Breast epithelium (tissue), 4 donors: ENCODE results near the gene RPS6KB2. TPM values are rescaled to one million over a fixed set of nuclear protein-coding genes. Genes with fewer than 3 reads are reported as not detected.

ENCODE experiments used
- DNase-seq, 2 donors: peaks; one replicate each; pipeline ENCODE4 v3.0.0-alpha.2; 2019; ENCODE audit warnings: low spot score in 2 of 2
- H3K27ac ChIP-seq, 2 donors: fragments of 200-600 bp; sonication (generic) in 1 of 2; one replicate each; pipeline ENCODE4 v1.5.1; 2016 to 2019; ENCODE audit warnings: mild to moderate bottlenecking in 1 of 2
- H3K27me3 ChIP-seq, 2 donors: fragments of 200-600 bp; sonication (generic) in 1 of 2; one replicate each; pipeline versions ENCODE4 v1.5.1 to v1.6.0; 2017 to 2019; ENCODE audit warnings: control low read depth in 1 of 2, mild to moderate bottlenecking in 1 of 2
- H3K36me3 ChIP-seq: fragments of 200-600 bp; one replicate; pipeline ENCODE4 v1.5.1; 2019
- H3K4me1 ChIP-seq, 2 donors: fragments of 200-600 bp; sonication (generic); one replicate each; pipeline ENCODE4 v1.5.1; 2016 to 2019; ENCODE audit warnings: control low read depth in 1 of 2
- H3K4me3 ChIP-seq, 3 donors: fragments of 200-600 bp; sonication (generic); 1 replicate in 2 of 3; 2 replicates in 1 of 3; pipeline ENCODE4 v1.5.1; 2016 to 2019; ENCODE audit warnings: mild to moderate bottlenecking in 3 of 3, moderate library complexity in 2 of 3
- H3K9me3 ChIP-seq, 2 donors: fragments of 200-600 bp; sonication (generic) in 1 of 2; one replicate each; pipeline ENCODE4 v1.5.1; 2016 to 2019; ENCODE audit warnings: control low read depth in 1 of 2
- POLR2A ChIP-seq: fragments of 450-650 bp; IDR thresholded peaks from one replicate; pipeline ENCODE4 v1.6.1; 2016; ENCODE audit warnings: antibody characterized with exemption, mild to moderate bottlenecking, moderate library complexity
- POLR2AphosphoS5 ChIP-seq, 3 donors: sonication (generic); formaldehyde crosslinking; IDR thresholded peaks; one replicate each; pipeline ENCODE4 v1.6.1; 2017; ENCODE audit warnings: antibody characterized with exemption in 3 of 3
- intact Hi-C: fragments of 100-400 bp; cut with DNase I; formaldehyde crosslinking; loops from one replicate; pipeline ENCODE4 v1.15.1; 2023; ENCODE audit warnings: low total_unique reads
- total RNA-seq, 3 donors: library from RNA; depleted of rRNA; stranded (reverse); fragments of >200 nt; gene quantifications; one replicate each; pipeline ENCODE4 v1.1.0, GENCODE V29; 2016
- TF ChIP-seq, protein P1 (sequence below), 3 donors: fragments of 450-650 bp; IDR thresholded peaks; one replicate each; pipeline ENCODE4 v1.5.1; 2016 to 2017; ENCODE audit warnings: antibody characterized with exemption in 3 of 3, mild to moderate bottlenecking in 3 of 3, moderate library complexity in 3 of 3

Gene RPS6KB2
- total RNA-seq, 3 donors from 2014 or later, result 28.0 to 41.6 (median 40.1) TPM

DNA sequence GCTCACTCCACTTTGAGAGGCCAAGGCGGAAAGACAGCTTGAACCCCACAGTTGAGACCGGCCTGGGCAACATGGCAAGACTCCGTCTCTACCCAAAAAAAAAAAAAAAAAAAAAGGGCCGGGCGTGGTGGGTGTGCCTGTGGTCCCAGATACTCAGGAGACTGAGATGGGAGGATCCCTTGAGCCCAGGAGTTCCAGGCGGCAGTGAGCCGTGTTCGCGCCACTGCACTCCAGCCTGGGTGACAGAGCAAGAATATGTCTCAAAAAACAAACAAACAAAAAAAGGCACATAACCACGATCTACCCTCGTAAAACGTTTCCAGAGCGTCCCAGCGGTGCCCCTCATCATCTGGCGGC lies 37.4 kb upstream of the RPS6KB2 start:
- Histone ChIP-seq H3K4me1 (peaks cover 4% of the 10 kb centered on the region in 2 donors), H3K9me3 (no peaks in the 10 kb centered on the region), H3K27me3 (no peaks in the 10 kb centered on the region), H3K27ac (peak overlapping the region; percentile 78 to 84), H3K4me3 (peak overlapping the region; percentile 74 to 98 (median 93)), H3K36me3 (no peaks in the 10 kb centered on the region)
- TF ChIP-seq POLR2A (no peak), POLR2AphosphoS5 (IDR thresholded peaks at IDR 0.05) (no peak)
- TF ChIP-seq, protein P1, sequence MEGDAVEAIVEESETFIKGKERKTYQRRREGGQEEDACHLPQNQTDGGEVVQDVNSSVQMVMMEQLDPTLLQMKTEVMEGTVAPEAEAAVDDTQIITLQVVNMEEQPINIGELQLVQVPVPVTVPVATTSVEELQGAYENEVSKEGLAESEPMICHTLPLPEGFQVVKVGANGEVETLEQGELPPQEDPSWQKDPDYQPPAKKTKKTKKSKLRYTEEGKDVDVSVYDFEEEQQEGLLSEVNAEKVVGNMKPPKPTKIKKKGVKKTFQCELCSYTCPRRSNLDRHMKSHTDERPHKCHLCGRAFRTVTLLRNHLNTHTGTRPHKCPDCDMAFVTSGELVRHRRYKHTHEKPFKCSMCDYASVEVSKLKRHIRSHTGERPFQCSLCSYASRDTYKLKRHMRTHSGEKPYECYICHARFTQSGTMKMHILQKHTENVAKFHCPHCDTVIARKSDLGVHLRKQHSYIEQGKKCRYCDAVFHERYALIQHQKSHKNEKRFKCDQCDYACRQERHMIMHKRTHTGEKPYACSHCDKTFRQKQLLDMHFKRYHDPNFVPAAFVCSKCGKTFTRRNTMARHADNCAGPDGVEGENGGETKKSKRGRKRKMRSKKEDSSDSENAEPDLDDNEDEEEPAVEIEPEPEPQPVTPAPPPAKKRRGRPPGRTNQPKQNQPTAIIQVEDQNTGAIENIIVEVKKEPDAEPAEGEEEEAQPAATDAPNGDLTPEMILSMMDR (IDR thresholded peaks at IDR 0.05), result no peak
- DNase-seq, result no peak
- intact Hi-C loops, result loop anchor here (5.0 to 10.0 kb wide), 2 partner anchors 34 to 114 kb away; partner anchors contain the start of genes CDK2AP2 and PITPNM1

DNA sequence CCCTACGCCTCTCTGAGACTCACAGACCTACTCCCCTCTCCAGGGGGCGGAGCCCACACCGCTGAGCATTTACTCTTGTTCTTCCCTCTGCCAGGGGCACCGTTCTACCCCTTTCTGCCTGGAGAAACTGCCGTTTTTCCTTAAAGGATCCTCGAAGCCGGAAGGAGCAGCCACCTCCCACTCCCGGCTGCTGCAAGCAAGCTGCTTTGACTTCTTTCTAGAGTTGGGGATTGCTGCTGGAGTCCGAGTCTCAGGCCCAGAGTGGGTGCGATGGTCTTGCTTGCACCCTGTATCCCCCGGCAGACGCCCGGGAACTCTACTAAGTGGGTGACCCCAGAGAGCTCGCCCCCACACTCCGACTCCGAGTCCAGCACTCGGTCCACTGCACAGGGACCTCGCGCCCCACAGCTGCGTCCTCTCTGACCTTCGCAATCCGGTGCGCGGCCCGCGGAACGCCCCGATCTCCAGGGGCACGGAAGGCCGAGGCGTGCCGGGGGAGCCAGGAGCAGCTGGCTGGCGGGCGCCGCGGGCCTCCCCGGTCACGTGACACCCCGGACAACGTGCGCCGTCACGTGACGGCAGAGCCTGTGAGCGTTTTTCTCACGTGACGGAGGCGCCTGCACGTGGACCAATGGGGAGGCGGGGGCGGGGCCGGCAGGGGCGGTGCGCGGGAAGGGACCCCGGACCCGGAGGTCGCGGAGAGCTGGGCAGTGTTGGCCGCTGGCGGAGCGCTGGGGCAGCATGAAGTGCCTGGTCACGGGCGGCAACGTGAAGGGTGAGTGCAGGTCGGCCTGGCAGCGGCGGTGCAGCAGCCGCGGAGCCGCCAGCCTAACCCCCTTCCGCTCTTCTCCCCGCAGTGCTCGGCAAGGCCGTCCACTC lies 36.8 kb upstream of the RPS6KB2 start, which contains the start of gene RAD9A:
RAD9A (plus strand) TSS at position 683 of the 879 bp plus-strand sequence; CDS start at position 742, 59 bp downstream.
- peak within 1 kb of the TSS; percentile 74 to 98 (median 93) for H3K4me3 ChIP-seq
- no peaks in the 10 kb centered on the region for H3K9me3 ChIP-seq
- intact Hi-C loops, result loop anchor here (5.0 to 10.0 kb wide), 2 partner anchors 34 to 113 kb away; partner anchors contain the start of genes CDK2AP2 and PITPNM1
- no peaks in the 10 kb centered on the region for H3K27me3 ChIP-seq
- peak; percentile 95 for DNase-seq
- H3K36me3 ChIP-seq, result no peaks in the 10 kb centered on the region
- TF ChIP-seq POLR2AphosphoS5 (IDR thresholded peaks at IDR 0.05) (peak; percentile 82 to 92 (median 86)), POLR2A (peak; percentile 36)
- TF ChIP-seq, protein P1 (IDR thresholded peaks at IDR 0.05), result peak in 1 of 3 donors; percentile 7
- peaks cover 4% of the 10 kb centered on the region in 2 donors for H3K4me1 ChIP-seq
- peak within 1 kb of the TSS; percentile 78 to 84 for H3K27ac ChIP-seq

DNA sequence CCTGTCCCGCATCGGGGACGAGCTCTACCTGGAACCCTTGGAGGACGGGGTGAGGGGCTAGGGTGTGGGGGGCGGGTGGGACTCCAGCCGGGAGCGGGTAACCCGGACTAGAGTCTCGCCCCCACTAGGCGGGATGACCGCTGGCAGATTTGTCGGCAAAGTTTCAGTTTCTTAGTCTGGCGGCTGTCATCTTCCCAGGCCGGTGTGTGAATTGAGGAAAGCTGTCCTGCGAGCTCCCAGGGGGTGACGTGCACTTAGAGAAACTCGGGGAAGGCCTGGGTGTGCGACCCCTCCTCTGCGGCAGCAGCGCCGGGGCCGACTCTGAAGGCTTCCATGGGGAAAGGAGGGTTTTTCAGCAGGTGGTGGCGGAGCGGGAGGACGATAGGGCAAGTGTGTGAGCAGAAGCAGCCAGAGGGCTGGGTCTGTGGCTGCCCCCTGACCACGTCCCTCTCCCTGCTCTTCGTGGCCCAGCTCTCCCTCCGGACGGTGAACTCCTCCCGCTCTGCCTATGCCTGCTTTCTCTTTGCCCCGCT lies 36.0 kb upstream of the RPS6KB2 start:
- no peak for DNase-seq
- no peak for TF ChIP-seq POLR2A
- TF ChIP-seq, protein P1 (IDR thresholded peaks at IDR 0.05), result no peak
- no peak for TF ChIP-seq POLR2AphosphoS5 (IDR thresholded peaks at IDR 0.05)
- Histone ChIP-seq H3K4me3 (peak overlapping the region; percentile 74 to 98 (median 93)), H3K27me3 (no peaks in the 10 kb centered on the region), H3K27ac (peak overlapping the region; percentile 78 to 84), H3K9me3 (no peaks in the 10 kb centered on the region), H3K36me3 (no peaks in the 10 kb centered on the region), H3K4me1 (peaks cover 4% of the 10 kb centered on the region in 2 donors)
- intact Hi-C loops, result loop anchor here (5.0 to 10.0 kb wide), 2 partner anchors 35 to 113 kb away; partner anchors contain the start of genes CDK2AP2 and PITPNM1

DNA sequence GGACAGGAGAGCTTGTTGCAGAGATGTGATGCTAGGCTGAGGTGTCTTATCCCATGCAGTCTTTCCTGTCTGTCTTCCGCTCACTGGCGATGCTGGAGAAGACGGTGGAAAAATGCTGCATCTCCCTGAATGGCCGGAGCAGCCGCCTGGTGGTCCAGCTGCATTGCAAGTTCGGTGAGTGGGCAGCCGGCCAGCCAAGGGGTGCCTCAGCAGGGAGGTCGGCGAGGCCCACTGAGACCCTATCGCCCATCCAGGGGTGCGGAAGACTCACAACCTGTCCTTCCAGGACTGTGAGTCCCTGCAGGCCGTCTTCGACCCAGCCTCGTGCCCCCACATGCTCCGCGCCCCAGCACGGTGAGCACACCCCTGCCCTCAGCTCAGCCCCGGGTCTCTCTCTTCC lies 34.9 kb upstream of the RPS6KB2 start:
- Histone ChIP-seq H3K4me1 (peaks cover 4% of the 10 kb centered on the region in 2 donors), H3K9me3 (no peaks in the 10 kb centered on the region), H3K27me3 (no peaks in the 10 kb centered on the region), H3K27ac (no peak overlapping the region), H3K4me3 (no peak overlapping the region), H3K36me3 (no peaks in the 10 kb centered on the region)
- DNase-seq, result no peak
- intact Hi-C loops, result loop anchor here (5.0 to 10.0 kb wide), 2 partner anchors 36 to 111 kb away; partner anchors contain the start of genes CDK2AP2 and PITPNM1
- TF ChIP-seq POLR2AphosphoS5 (IDR thresholded peaks at IDR 0.05) (no peak), POLR2A (no peak)
- TF ChIP-seq, protein P1 (IDR thresholded peaks at IDR 0.05), result no peak
